HG03025 (cell line): ENCODE measurements around the gene OR4C3.
A peak's percentile ranks its signal among the peaks of the same experiment; 100 is the strongest.
"Not testable (repeated sequence)": the region's sequence is repeated elsewhere in the genome, so short reads cannot be mapped to it uniquely, and the experiment has no call there.

Experiments used
- ATAC-seq: cut with Tn5 transposase; IDR thresholded peaks from one replicate; pipeline ENCODE4 v1.9.1; 2021; ENCODE audit warnings: mild to moderate bottlenecking, moderate library complexity; ENCODE audit not compliant: unreplicated experiment, low FRiP score

OR4C3 gene

GRCh38 chr11:48324620-48325019 lies at the start of gene OR4C3:
OR4C3 (plus strand) TSS chr11:48324920; CDS start chr11:48325022, 102 bp downstream.
- not testable (repeated sequence) for ATAC-seq

GRCh38 chr11:48305923-48306322 lies 18.8 kb upstream of the OR4C3 start, which contains the start of gene OR4S1:
OR4S1 (plus strand) TSS chr11:48306223; CDS start chr11:48306223, 0 bp downstream.
- ATAC-seq: no peak

GRCh38 chr11:48307760-48308386 lies 16.8 kb upstream of the OR4C3 start:
- peak; percentile 76 for ATAC-seq

- not testable (repeated sequence) for ATAC-seq
Observed at GRCh38 chr11:48313590-48313989, 11.1 kb upstream of the OR4C3 start.

GRCh38 chr11:48319813-48320212 lies 4.9 kb upstream of the OR4C3 start:
- ATAC-seq: not testable (repeated sequence)

GRCh38 chr11:48341466-48341865 lies 16.7 kb downstream of the OR4C3 start:
- ATAC-seq: no peak

- not testable (repeated sequence) for ATAC-seq
Observed at GRCh38 chr11:48342505-48342904, 17.8 kb downstream of the OR4C3 start.

- ATAC-seq: not testable (repeated sequence)
Observed at GRCh38 chr11:48346286-48346685, 21.6 kb downstream of the OR4C3 start.

- no peak for ATAC-seq
Observed at GRCh38 chr11:48354013-48354412, 29.3 kb downstream of the OR4C3 start.

- no peak for ATAC-seq
Observed at GRCh38 chr11:48354677-48355076, 30.0 kb downstream of the OR4C3 start.

GRCh38 chr11:48361289-48361688 lies 36.6 kb downstream of the OR4C3 start:
- ATAC-seq: not testable (repeated sequence)

- no peak for ATAC-seq
Observed at GRCh38 chr11:48366365-48366764, 41.6 kb downstream of the OR4C3 start, which contains the start of gene OR4C5. OR4C5 (minus strand) TSS chr11:48366465; CDS start chr11:48366465, 0 bp downstream.
